HTERT RPE-1 (cell line): ENCODE results near the gene MINDY1.

Source experiments
- in situ Hi-C: fragments of 300-500 bp; cut with MboI; formaldehyde crosslinking; loops from 4 replicates; pipeline ENCODE4 v1.14.3; 2020; ENCODE audit warnings: low sequenced_read_pairs

MINDY1 gene

DNA sequence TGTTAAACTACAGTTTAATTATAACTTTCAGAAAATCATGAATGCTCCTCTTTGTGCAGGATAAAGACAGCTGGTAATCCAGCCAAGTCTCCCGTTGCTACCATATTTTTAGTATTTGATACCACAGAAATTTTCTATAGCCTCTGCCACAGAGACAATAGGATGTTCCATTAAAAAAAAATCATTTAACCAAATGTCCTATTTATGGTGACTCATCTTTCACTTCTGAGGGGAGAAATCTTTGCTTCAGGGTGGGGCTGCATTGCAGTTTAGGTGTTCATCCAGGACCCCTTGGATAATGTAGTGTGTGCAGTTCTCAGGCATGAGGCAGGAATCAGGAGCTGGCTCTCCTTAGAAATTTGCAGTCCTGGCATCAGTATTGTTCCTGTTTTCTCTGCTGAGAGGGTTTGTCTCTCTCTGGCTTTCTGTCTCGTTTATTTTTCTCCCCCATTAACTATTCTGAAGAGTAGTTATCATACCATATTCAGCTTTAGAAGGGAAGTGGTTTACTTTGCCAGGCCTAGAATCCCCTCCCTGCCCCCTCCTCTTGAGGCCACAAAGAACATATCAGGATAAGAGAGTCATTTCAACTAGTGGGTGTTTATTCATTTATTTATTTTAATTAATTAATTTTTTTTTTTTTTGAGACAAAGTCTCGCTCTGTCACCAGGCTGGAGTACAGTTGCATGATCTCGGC is 4.6 kb upstream of the MINDY1 start:
- in situ Hi-C loops, result no loop called here

DNA sequence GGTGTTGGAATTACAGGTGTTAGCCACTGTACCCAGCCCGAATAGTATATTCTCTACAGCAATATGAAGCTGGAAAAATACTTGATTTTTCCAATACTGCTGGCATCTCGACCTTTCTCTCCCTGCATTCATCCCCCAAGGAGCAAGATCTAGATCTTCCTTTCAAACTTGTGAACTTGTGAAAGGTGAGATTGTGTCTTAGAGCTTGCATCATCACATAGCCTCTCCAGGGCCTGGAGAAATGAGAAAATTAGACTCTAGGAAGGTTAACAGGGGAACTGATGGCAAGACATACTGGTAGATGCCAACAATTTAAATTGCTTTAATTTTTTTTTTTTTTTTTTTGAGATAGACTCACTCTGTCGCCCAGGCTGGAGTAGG is 3.6 kb upstream of the MINDY1 start:
- in situ Hi-C loops, result no loop called here

DNA sequence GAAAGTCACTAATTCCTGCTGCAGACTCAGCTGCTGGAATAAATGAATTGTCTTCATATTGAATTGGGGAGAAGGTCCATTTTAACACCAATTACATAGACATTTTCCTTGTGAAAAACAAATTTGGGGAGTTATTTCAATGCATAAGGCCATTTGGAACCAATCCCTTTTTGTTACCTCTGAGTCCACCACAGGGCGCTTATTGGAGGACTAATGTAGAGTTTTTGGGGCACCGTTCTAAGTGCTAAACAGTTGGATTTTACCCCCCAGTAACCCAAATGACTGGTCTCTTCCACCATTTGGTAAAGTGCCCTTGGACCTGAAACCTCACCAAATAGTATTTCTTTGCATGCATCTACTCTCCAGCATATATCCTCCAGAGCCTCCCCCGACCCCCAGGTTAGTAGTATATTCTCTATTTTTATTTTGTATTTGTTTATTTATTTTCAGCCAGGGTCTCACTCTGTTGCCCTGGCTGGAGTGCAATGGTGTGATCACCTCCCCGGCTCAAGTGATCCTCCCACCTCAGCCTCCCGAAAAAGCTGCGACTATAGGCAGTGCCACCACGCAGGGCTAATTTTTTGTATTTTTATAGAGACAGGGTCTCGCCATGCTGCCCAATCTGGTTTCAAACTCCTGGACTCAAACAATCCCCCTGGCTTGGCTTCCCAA is 3.1 kb upstream of the MINDY1 start:
- in situ Hi-C loops, result no loop called here

DNA sequence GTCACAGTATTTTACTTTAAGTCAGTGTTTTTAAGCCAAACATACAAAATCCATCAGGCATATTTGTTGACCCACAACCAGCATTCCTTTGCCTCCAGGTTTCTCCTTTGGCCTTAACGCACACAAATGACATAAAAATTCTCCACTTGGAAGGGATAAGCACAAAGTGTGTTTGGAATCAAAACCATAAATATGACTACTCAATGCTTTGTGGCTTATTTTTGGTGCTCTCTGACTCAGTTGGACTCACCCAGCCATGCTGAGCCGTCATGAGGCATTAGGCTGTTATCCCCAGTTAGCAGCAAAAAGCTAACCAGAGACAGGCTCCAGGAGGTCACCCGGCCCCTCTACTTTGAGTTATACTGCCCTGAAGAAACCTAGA is 2.5 kb upstream of the MINDY1 start:
- in situ Hi-C loops, result no loop called here

GRCh38 chr1:151008244-151009205 is 1.8 kb upstream of the MINDY1 start, which contains the start of gene PRUNE1:
PRUNE1 (plus strand) TSS chr1:151008449; CDS start chr1:151008633, 184 bp downstream.
- in situ Hi-C loops, result no loop called here

GRCh38 chr1:151007853-151008243 is 1.1 kb upstream of the MINDY1 start:
- in situ Hi-C loops, result no loop called here

- in situ Hi-C loops, result no loop called here
Measured at GRCh38 chr1:151005729-151006319, 878 bp downstream of the MINDY1 start.

DNA sequence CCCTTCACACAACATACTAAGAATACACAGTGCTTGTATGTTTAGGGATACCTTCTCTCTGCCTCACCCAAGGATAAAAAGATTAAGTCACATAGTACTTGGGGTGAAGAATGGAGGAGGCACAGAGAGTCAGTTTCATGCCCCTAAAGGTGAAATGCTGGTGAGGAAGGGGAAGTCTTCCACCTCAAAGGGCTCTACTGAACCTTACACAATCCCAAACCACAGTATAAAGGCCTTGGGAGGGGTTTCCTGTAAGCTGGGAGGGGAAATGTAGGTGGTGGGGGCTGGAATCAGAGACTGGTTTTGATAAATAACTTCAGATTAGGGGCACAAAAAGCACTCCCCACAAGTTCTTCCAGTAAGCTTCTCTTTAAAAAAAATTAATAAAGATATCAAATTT is 3.5 kb downstream of the MINDY1 start:
- in situ Hi-C loops, result no loop called here

DNA sequence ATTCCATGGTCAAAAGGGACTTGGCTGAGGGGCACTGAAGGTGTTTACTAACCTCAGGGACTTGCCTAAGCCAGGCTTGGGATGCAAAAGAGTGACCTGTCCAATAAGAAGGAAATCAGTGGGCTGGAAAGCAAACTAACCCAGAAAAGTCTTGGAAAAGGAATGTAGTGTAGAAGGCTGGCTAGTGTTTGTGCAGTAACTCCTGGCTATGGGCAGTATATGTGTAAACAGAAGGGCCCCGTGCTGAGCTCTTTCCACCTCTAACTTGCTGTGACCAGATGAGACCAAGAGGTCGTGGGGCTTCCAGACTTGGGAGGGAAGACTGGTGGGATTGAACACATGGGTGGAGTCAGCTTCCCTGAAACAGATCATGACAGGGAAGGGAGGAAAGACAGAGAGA is 4.1 kb downstream of the MINDY1 start:
- in situ Hi-C loops, result no loop called here

DNA sequence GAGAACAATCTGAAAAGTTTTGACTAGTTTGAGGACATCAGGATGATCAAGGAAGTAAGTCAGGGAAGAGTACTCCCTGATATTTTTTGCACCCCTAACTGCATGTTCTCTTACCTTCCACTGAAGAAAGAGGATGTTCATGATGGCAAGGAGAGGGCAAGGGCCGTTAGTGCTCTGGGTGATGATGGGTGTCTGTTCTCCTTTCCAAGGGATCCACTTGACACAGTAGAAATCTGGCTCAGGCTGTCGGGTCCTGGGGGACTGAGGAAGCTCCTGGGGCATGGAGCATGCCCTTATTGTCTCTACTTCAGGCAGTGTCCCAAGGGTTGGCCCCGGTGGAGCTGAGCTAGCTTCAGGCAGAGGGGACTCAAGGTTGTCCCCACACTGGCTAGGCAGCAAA is 4.7 kb downstream of the MINDY1 start:
- in situ Hi-C loops, result no loop called here

DNA sequence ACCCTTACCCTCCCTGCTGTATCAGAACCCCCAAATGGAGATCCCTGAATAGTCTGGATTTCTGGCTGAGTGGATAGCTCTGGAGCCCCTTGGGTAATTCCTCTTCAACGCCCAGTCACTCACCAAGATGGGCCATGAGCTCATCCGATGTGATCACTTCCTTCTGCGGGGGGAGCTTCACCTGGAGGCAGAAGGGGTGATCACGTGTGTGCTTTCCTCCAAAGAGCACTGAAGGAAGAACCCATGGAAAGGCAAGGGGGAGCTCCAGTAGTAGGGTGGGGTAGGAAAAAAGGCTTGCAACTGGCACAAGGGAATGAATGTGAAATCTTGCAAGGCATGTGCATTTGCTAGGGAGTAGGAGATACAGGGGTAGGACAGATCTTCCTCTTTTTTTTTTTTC is 5.1 kb downstream of the MINDY1 start:
- in situ Hi-C loops, result no loop called here

- in situ Hi-C loops, result no loop called here
Measured at GRCh38 chr1:151000408-151000807, 6.3 kb downstream of the MINDY1 start.

DNA sequence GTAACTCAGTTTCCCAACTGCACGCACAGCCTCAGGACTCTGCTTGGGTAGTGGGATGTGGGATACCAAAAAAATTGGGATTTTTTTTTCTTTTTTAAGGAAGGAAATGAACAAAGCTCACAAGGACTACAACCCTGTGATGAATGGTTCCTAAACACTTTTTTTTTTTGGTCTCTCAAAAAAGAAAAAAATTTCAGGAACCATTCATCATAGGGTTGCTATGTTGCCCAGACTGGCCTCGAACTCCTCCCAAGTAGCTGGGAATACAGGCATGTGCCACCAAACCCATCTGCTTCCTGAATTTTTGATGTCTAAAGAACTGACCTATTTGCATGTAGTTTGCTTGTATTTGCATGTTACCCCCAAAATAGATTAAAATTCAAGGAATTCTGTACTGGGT is 6.8 kb downstream of the MINDY1 start:
- in situ Hi-C loops, result no loop called here

- in situ Hi-C loops, result no loop called here
Measured at GRCh38 chr1:150999051-150999674, 7.5 kb downstream of the MINDY1 start.

GRCh38 chr1:150997949-150998348 is 8.8 kb downstream of the MINDY1 start:
- in situ Hi-C loops, result no loop called here

DNA sequence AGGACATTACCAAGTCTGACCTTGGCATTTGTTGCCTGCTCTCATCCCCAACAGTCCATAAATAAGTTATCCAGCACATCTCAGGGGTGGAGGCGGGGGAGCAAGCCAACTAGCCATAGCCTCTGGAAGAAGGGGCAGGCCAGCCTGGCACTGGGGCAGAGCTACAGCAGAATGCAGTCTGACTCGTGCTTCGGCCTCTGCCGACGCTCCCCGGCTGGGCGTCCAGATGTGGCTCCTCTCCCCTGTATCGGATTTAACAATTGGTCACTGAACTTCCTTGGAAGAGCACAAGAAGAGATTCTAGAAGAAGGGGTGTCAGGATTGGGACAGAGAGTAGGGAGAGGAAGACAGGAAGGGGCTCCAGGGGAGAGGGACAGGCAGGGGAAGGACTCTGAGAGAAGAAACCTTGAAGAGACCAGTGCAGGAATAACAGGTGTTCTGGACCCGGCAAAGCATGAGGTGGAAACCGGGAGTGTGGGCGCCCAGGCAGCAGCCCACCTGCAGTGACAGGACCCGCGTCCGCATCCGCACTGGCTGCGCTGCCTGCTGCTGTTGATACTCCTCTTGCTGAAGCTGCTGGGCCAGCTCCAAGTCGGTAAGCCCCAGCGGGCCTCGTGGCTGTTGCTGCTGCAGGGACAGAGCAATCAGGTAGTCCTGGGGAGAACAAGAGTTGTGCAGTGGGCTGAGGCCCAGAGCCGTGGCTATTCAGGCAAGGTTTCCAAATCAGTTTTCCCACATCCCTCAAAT is 9.4 kb downstream of the MINDY1 start:
- in situ Hi-C loops, result no loop called here

- in situ Hi-C loops, result no loop called here
Measured at GRCh38 chr1:150995896-150996295, 10.8 kb downstream of the MINDY1 start.

GRCh38 chr1:150995460-150995859 is 11.2 kb downstream of the MINDY1 start:
- in situ Hi-C loops, result no loop called here

- in situ Hi-C loops, result no loop called here
Measured at GRCh38 chr1:150994248-150994647, 12.5 kb downstream of the MINDY1 start.

DNA sequence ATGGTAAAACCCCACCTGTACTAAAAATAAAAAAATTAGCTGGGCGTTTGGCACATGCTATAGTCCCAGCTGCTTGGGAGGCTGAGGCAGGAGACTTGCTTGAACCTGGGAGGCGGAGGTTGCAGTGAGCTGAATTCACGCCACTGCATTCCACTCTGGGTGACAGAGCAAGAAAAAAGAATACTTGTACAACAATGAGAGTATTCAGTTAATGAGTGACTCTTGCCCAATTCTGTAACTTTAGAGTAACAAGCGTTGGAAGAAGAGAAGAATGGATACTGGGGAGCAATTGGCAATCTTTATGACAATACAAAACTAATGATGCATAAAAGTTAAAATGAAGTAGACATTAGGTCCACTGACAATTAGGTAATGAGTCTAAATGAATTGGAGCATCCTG is 14.1 kb downstream of the MINDY1 start:
- in situ Hi-C loops, result no loop called here
